WTC11 (cell line): ENCODE measurements around the gene CYRIA. TPM values are rescaled to one million over a fixed set of nuclear protein-coding genes. Genes with fewer than 3 reads are reported as not detected.

Experiments used
- ATAC-seq: fragments of 200-7000 bp; cut with Tn5 transposase; 2 replicates; pipeline ENCODE4 v1.10.0; 2021; ENCODE audit warnings: mild to moderate bottlenecking, moderate library complexity
- CTCF ChIA-PET: fragments of 300-600 bp; sonication (Branson Sonifier 250); formaldehyde crosslinking; loops from one replicate; lab custom pipeline; 2021; ENCODE audit warnings: antibody characterized with exemption; lab: Charles Lee
- POLR2A ChIA-PET: fragments of 350-600 bp; sonication (Branson Sonifier 250); formaldehyde crosslinking; loops from one replicate; lab custom pipeline; 2021; ENCODE audit warnings: antibody characterized with exemption; lab: Charles Lee
- DNase-seq: peaks from one replicate; pipeline ENCODE4 v3.0.0; 2021; ENCODE audit warnings: low spot score
- H3K27ac Mint-ChIP-seq: 2 replicates; pipeline ENCODE4 v1.8.0; 2021; ENCODE audit warnings: mixed read lengths
- H3K27me3 Mint-ChIP-seq: 2 replicates; pipeline ENCODE4 v1.8.0; 2021; ENCODE audit warnings: low read depth, mild to moderate bottlenecking, moderate library complexity, mixed read lengths
- H3K36me3 Mint-ChIP-seq: 2 replicates; pipeline ENCODE4 v1.8.0; 2021; ENCODE audit warnings: mixed read lengths
- H3K4me1 Mint-ChIP-seq: 2 replicates; pipeline ENCODE4 v1.8.0; 2022; ENCODE audit warnings: mixed read lengths
- H3K4me3 Mint-ChIP-seq: 2 replicates; pipeline ENCODE4 v1.8.0; 2021; ENCODE audit warnings: mild to moderate bottlenecking, moderate library complexity, mixed read lengths
- H3K9me3 Mint-ChIP-seq: 2 replicates; pipeline ENCODE4 v1.8.0; 2021; ENCODE audit warnings: mixed read lengths
- ATF6 ChIP-seq: sonication (generic); formaldehyde crosslinking; IDR thresholded peaks from 2 replicates; pipeline ENCODE4 v1.8.1; 2023; ENCODE audit warnings: mild to moderate bottlenecking, missing genetic modification reagents
- CDX4 ChIP-seq: fragments of 250-450 bp; sonication (Bioruptor Pico); IDR thresholded peaks from 2 replicates; pipeline ENCODE4 v1.9.0; 2021; ENCODE audit warnings: moderate library complexity, mild to moderate bottlenecking, inconsistent platforms, borderline replicate concordance
- E2F5 ChIP-seq: sonication (generic); formaldehyde crosslinking; IDR thresholded peaks from 2 replicates; pipeline ENCODE4 v1.8.1; 2022; ENCODE audit warnings: mild to moderate bottlenecking, moderate library complexity, missing genetic modification reagents
- FOXP4 ChIP-seq: sonication (generic); formaldehyde crosslinking; IDR thresholded peaks from 2 replicates; pipeline ENCODE4 v1.8.0; 2022; ENCODE audit warnings: mild to moderate bottlenecking, missing genetic modification reagents
- HMGXB4 ChIP-seq: sonication (generic); formaldehyde crosslinking; IDR thresholded peaks from 2 replicates; pipeline ENCODE4 v1.8.1; 2023; ENCODE audit warnings: mild to moderate bottlenecking, moderate library complexity, missing genetic modification reagents
- IRF1 ChIP-seq: sonication (generic); formaldehyde crosslinking; IDR thresholded peaks from 2 replicates; pipeline ENCODE4 v1.8.0; 2023; ENCODE audit warnings: missing genetic modification reagents
- OVOL2 ChIP-seq: fragments of 250-450 bp; sonication (Bioruptor Pico); IDR thresholded peaks from 2 replicates; pipeline ENCODE4 v1.9.0; 2021; ENCODE audit warnings: mild to moderate bottlenecking, borderline replicate concordance
- RELA ChIP-seq: sonication (generic); formaldehyde crosslinking; IDR thresholded peaks from 2 replicates; pipeline ENCODE4 v1.8.1; 2022; ENCODE audit warnings: missing genetic modification reagents, mild to moderate bottlenecking, borderline replicate concordance
- RORB ChIP-seq: fragments of 250-450 bp; sonication (Bioruptor Pico); IDR thresholded peaks from 2 replicates; pipeline ENCODE4 v1.9.0; 2021; ENCODE audit warnings: mild to moderate bottlenecking
- TP53 ChIP-seq: sonication (generic); formaldehyde crosslinking; IDR thresholded peaks from 2 replicates; pipeline ENCODE4 v1.8.1; 2023; ENCODE audit warnings: mild to moderate bottlenecking, missing genetic modification reagents
- ZBTB21 ChIP-seq: sonication (generic); formaldehyde crosslinking; IDR thresholded peaks from 2 replicates; pipeline ENCODE4 v1.8.1; 2023; ENCODE audit warnings: mild to moderate bottlenecking, missing genetic modification reagents, borderline replicate concordance
- ZBTB43 ChIP-seq: sonication (generic); formaldehyde crosslinking; IDR thresholded peaks from 2 replicates; pipeline ENCODE4 v1.8.1; 2023; ENCODE audit warnings: mild to moderate bottlenecking, missing genetic modification reagents
- ZMAT4 ChIP-seq: fragments of 250-450 bp; sonication (Bioruptor Pico); IDR thresholded peaks from 2 replicates; pipeline ENCODE4 v1.9.0; 2021; ENCODE audit warnings: mild to moderate bottlenecking
- ZNF138 ChIP-seq: sonication (generic); formaldehyde crosslinking; conservative IDR thresholded peaks from 2 replicates; pipeline ENCODE4 v1.8.1; 2022; ENCODE audit warnings: mild to moderate bottlenecking, moderate library complexity, missing genetic modification reagents
- ZNF219 ChIP-seq: sonication (generic); formaldehyde crosslinking; IDR thresholded peaks from 2 replicates; pipeline ENCODE4 v1.8.0; 2023; ENCODE audit warnings: missing genetic modification reagents, mild to moderate bottlenecking, borderline replicate concordance
- ZNF396 ChIP-seq: fragments of 250-450 bp; sonication (Bioruptor Pico); IDR thresholded peaks from 2 replicates; pipeline ENCODE4 v1.8.0; 2021; ENCODE audit warnings: mild to moderate bottlenecking, moderate library complexity, borderline replicate concordance
- total RNA-seq: library from RNA; stranded (reverse); gene quantifications from 3 replicates; pipeline ENCODE4 v1.2.3, GENCODE V29; 2021

CYRIA gene
- total RNA-seq, 1 experiment from 2014 or later = 8.3 TPM

GRCh38 chr2:16633621-16634430 is 31.8 kb downstream of the CYRIA start (continued):
- TF ChIP-seq ZMAT4 (CRISPR knock-in tag) = no peak
- TF ChIP-seq ZNF219 (CRISPR knock-in tag) = no peak
- no peak for TF ChIP-seq ZNF138 (CRISPR knock-in tag)
- TF ChIP-seq CDX4 (CRISPR knock-in tag) = no peak

GRCh38 chr2:16632598-16632997 is 33.0 kb downstream of the CYRIA start:
- POLR2A ChIA-PET = no interaction called here
- H3K27ac Mint-ChIP-seq = no peak overlapping the region
- no peak overlapping the region for H3K4me3 Mint-ChIP-seq

GRCh38 chr2:16630463-16630862 is 35.2 kb downstream of the CYRIA start:
- POLR2A ChIA-PET = no interaction called here
- no peaks in the 10 kb centered on the region for H3K9me3 Mint-ChIP-seq
- no peak overlapping the region for H3K4me3 Mint-ChIP-seq
- CTCF ChIA-PET = interaction anchor here (1.8 to 2.0 kb wide), 4 partner anchors 8 to 126 kb away, joined by 4 to 5 read pairs (median 5); no protein-coding TSS in a partner anchor
- no peak overlapping the region for H3K27ac Mint-ChIP-seq
- H3K36me3 Mint-ChIP-seq = no peaks in the 10 kb centered on the region
- no peak for ATAC-seq
- DNase-seq = no peak
- no peaks in the 10 kb centered on the region for H3K27me3 Mint-ChIP-seq
- H3K4me1 Mint-ChIP-seq = peaks cover 42% of the 10 kb centered on the region
- TF ChIP-seq ZBTB21 (no peak), TP53 (CRISPR knock-in tag) (no peak), ZNF396 (CRISPR knock-in tag) (no peak), ZNF138 (CRISPR knock-in tag) (no peak), IRF1 (no peak), E2F5 (CRISPR knock-in tag) (no peak), RELA (CRISPR knock-in tag) (no peak), RORB (CRISPR knock-in tag) (no peak), HMGXB4 (CRISPR knock-in tag) (no peak), ATF6 (no peak)

More at GRCh38 chr2:16632598-16632997, 33.0 kb downstream of the CYRIA start:
- no peak for ATAC-seq
- H3K9me3 Mint-ChIP-seq = peaks cover 7% of the 10 kb centered on the region; the same call in 1 of the 2 replicates
- TF ChIP-seq ZBTB43 (CRISPR knock-in tag) (no peak), FOXP4 (CRISPR knock-in tag) (no peak), OVOL2 (CRISPR knock-in tag) (no peak)
- peaks cover 30% of the 10 kb centered on the region for H3K4me1 Mint-ChIP-seq
- no peaks in the 10 kb centered on the region for H3K27me3 Mint-ChIP-seq
- CTCF ChIA-PET = interaction anchor here (0.6 to 1.6 kb wide), 2 partner anchors 124 to 993 kb away, joined by 3 to 4 read pairs; no protein-coding TSS in a partner anchor
- DNase-seq = no peak
- peaks cover 5% of the 10 kb centered on the region; the same call in 1 of the 2 replicates for H3K36me3 Mint-ChIP-seq
